Stimulated activated CD4-positive, alpha-beta T cell treated with anti-CD3 and anti-CD28 coated beads, Interleukin-2, amount 100 ng/mL, for 48 hours (primary cell): Measurements from ENCODE around the gene CDC45.

ENCODE experiments used
- DNase-seq, 2 donors: peaks; one replicate each; pipeline ENCODE4 v3.0.0-alpha.2; 2020

The CDC45 gene

GRCh38 chr22:19568337-19569275 is 88.9 kb downstream of the CDC45 start:
- DNase-seq = no peak

GRCh38 chr22:19569276-19569640 is 89.5 kb downstream of the CDC45 start:
- no peak for DNase-seq

- no peak for DNase-seq
Observed at GRCh38 chr22:19569976-19570375, 90.3 kb downstream of the CDC45 start.
